G401 (cell line): ENCODE results near the gene UCP3. TPM values are rescaled to one million over a fixed set of nuclear protein-coding genes. Genes with fewer than 3 reads are reported as not detected.

Source experiments
- DNase-seq: peaks from one replicate; pipeline ENCODE4 v3.0.0-alpha.2; 2015; ENCODE audit warnings: low spot score
- in situ Hi-C: cut with HindIII; loops from 2 replicates; pipeline ENCODE4 v1.10.0; 2016; ENCODE audit warnings: low sequenced_read_pairs, mixed read lengths
- total RNA-seq: library from RNA; depleted of rRNA; stranded (reverse); fragments of >200 nt; shearing (Covaris generic); gene quantifications from 2 replicates; pipeline ENCODE4 v1.2.3, GENCODE V29; 2014; rRNA removed

Gene UCP3
- 0.17 TPM in 1 of 2 replicates, not detected in the other for total RNA-seq

GRCh38 chr11:74008373-74009229 is at the start of gene UCP3:
UCP3 (minus strand) TSS chr11:74009085; CDS start chr11:74007042, 2,043 bp downstream.
- no peak for DNase-seq
- in situ Hi-C loops, result no loop called here

- DNase-seq, result no peak
These were observed 48.6 kb upstream of the UCP3 start for GRCh38 chr11:74057249-74058151.

GRCh38 chr11:74055938-74056337 is 47.1 kb upstream of the UCP3 start:
- no peak for DNase-seq
- in situ Hi-C loops, result no loop called here

More at GRCh38 chr11:74057249-74058151, 48.6 kb upstream of the UCP3 start:
- in situ Hi-C loops, result no loop called here

- no peak for DNase-seq
- in situ Hi-C loops, result no loop called here
These were observed 41.6 kb upstream of the UCP3 start for GRCh38 chr11:74050465-74050864.

- no peak for DNase-seq
- in situ Hi-C loops, result no loop called here
These were observed 40.1 kb upstream of the UCP3 start for GRCh38 chr11:74048993-74049392.

- in situ Hi-C loops, result no loop called here
- no peak for DNase-seq
These were observed 35.7 kb upstream of the UCP3 start for GRCh38 chr11:74044538-74044937.

- DNase-seq, result no peak
- in situ Hi-C loops, result no loop called here
These were observed 34.6 kb upstream of the UCP3 start for GRCh38 chr11:74043450-74043849.

GRCh38 chr11:74037309-74037708 is 28.4 kb upstream of the UCP3 start:
- no peak for DNase-seq
- in situ Hi-C loops, result no loop called here

GRCh38 chr11:74035264-74035663 is 26.4 kb upstream of the UCP3 start:
- in situ Hi-C loops, result no loop called here
- no peak for DNase-seq

GRCh38 chr11:74033046-74033445 is 24.2 kb upstream of the UCP3 start:
- DNase-seq, result no peak
- in situ Hi-C loops, result no loop called here

- in situ Hi-C loops, result no loop called here
- DNase-seq, result no peak
These were observed 22.1 kb upstream of the UCP3 start for GRCh38 chr11:74030723-74031676.

- in situ Hi-C loops, result no loop called here
- DNase-seq, result no peak
These were observed 16.7 kb upstream of the UCP3 start for GRCh38 chr11:74025467-74026166.

GRCh38 chr11:74024261-74025029 is 15.6 kb upstream of the UCP3 start:
- DNase-seq, result peak; percentile 8
- in situ Hi-C loops, result no loop called here

GRCh38 chr11:74023276-74023675 is 14.4 kb upstream of the UCP3 start:
- DNase-seq, result no peak
- in situ Hi-C loops, result no loop called here

GRCh38 chr11:74022546-74022945 is 13.7 kb upstream of the UCP3 start:
- in situ Hi-C loops, result no loop called here
- DNase-seq, result no peak

- DNase-seq, result no peak
- in situ Hi-C loops, result no loop called here
These were observed 13.1 kb upstream of the UCP3 start for GRCh38 chr11:74021998-74022397.

GRCh38 chr11:74020539-74020938 is 11.7 kb upstream of the UCP3 start:
- DNase-seq, result no peak
- in situ Hi-C loops, result no loop called here

- in situ Hi-C loops, result no loop called here
- DNase-seq, result no peak
These were observed 11.0 kb upstream of the UCP3 start for GRCh38 chr11:74019860-74020259.
